Raji (cell line): ENCODE measurements around the gene DNASE1L2.

Experiments used
- POLR2A ChIP-seq: IDR thresholded peaks from 2 replicates; pipeline ENCODE4 v1.6.1; 2011; ENCODE audit warnings: low read depth, low read length, control low read depth; ENCODE audit not compliant: insufficient read depth

The DNASE1L2 gene

DNA sequence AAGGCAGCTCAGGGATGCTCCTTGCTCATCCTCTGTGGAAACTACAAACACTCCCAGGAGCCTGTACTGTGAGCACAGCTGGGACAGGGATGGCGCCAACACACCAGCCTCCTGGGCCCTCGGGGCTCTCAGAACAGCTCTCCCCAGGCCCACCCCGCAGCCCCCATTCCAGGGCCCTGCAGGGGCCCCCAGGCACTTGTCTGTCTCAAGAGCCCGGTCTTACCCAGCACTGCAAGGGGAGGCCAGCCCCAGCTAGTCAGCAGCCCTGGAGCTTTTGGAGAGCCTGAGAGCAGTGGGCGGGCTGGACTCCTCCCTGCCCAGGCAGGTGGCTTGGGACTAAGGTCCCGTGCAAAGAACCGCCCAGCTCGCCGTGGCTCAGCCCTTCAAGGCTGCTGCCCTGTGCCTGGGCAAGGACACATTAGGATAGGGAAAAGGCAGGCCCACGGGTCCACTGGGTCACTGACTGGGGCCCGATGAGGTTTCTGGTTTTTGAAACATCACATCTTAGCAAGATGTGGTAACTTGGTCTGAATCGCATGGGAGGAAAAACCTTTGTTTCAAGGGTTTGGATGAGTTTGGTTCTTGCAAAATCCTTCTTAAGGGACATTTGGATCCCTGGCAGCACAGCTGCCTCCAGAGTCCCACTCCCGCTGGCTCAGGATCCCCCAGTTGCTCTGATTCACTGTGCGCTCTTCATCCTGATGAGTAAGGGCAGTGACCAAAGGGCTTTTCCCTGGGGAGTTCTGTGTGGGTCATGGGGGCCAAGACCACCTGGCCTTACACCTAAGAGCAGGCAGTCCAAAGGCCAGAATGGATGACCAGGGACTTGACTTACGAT is 2.8 kb downstream of the DNASE1L2 start:
- no peak for TF ChIP-seq POLR2A

DNA sequence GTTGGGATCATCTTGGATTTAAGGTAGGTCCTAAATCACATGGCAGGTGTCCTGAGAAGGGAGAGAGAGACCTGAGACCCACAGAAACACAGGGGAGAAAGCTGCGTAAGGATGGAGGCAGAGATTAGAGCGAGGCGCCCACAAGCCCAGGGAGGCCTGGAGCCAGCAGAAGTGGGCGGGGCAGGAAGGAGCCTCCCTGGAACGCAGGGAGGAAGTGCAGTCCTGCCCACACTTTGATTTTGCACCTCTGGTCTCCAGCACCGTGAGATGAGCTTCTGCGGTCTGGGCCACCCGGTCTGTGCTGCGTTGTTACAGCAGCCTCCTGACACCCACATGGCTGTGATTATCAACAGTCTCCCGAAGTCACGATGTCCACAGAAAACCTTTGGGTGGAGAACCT is 6.4 kb downstream of the DNASE1L2 start:
- no peak for TF ChIP-seq POLR2A

DNA sequence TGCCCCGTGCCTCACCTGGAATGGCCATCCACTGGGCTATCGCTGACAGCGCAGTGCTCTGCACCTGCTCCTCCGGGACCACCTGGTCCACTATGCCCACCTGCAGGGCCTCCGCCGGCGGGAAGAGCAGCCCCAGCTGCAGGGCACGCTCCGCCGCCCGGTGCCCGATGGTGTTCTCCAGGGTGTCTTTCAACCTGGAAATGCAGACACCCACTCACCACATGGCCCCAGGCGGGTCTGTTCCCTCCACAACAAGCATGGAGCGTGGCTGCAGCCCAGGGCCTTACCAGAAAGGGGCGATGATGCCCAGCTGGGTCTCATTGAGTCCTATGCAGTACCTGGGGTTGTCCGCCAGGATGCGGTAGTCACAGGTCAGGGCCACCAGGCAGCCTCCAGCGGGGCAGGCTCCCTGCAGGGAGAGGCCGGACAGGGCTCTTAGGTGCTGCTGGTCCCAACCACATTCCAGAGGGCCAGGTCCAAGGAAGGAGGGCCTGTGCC is 6.8 kb downstream of the DNASE1L2 start:
- no peak for TF ChIP-seq POLR2A

DNA sequence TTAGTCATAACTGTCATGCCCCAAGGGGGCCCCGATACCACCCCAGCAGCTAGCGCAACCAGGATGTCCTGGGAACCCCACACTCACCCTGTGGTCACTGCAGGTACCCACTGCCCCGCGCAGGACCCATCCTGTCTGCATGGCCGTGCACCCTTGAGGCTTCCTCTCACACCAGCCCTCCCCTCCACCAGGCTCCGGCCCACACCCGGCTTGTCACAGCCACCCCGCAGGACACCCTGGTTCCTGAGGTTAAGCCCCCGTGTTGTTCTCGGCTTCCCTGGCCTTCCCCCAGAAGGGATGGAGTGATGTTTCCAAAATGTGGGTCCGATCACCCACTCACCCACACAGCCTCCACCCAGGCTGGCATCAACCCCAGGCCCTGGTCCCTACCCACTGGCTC is 7.5 kb downstream of the DNASE1L2 start:
- TF ChIP-seq POLR2A: 0 out of 2 replicates have a peak, but pooled peaks have one; percentile 13

DNA sequence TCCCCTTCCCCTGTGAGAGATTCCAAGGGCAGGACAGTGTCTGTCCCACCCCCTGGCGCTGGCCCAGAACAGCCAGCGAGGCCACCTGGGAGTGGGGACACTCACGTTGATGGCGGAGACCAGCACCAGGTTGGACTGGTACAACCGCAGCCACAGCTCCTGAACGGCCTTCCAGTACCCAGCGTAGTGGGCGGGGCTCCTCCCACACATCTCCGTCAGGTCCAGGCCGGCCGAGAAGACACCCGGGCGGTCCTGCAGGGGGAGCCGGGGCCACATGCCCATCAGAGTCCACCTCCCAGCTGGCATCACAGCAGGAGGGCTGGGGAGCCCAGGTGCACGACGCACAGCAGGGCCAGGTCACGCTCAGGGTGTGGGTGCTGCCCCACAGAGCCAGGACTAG is 8.1 kb downstream of the DNASE1L2 start:
- no peak for TF ChIP-seq POLR2A

DNA sequence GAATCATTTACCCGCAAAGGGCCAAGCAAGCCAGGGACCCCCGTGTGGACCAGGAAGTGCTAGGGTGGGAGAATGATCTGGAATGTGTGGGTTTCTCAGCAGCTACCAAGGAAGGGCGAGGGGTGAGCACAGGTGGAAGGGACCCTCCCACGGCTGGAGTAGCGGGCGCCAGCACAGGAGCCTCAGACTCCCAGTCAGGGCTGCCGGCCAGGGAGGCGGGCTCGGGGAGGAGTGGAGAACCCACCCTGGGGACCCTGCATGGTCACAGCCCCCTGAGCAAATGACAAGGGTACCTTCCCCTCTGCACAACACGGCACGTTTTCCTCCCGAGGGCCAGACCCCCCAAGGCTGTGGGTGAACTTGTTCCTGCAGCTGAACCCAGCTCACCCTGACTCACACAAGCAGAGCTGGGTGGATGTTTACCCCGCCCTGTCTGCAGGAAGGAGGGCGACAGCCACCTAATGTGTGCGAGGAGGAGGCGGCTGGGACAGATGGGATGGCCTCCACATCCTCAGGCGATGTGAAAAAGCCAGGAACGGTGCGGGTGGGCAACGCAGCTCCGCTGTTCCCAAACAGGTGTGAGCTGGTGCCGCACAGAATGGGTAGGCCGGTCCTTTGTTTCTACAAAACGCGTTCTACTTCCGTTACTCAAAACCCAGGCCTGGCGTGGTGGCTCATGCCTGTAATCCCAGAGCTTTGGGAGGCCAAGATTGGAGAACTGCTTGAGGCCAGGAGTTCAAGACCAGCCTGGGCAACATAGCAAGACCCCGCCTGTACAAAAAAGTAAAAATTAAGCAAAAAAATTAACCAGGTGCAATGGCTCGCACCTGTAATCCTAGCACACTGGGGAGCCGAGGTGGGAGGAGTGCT is 8.9 kb downstream of the DNASE1L2 start:
- no peak for TF ChIP-seq POLR2A

DNA sequence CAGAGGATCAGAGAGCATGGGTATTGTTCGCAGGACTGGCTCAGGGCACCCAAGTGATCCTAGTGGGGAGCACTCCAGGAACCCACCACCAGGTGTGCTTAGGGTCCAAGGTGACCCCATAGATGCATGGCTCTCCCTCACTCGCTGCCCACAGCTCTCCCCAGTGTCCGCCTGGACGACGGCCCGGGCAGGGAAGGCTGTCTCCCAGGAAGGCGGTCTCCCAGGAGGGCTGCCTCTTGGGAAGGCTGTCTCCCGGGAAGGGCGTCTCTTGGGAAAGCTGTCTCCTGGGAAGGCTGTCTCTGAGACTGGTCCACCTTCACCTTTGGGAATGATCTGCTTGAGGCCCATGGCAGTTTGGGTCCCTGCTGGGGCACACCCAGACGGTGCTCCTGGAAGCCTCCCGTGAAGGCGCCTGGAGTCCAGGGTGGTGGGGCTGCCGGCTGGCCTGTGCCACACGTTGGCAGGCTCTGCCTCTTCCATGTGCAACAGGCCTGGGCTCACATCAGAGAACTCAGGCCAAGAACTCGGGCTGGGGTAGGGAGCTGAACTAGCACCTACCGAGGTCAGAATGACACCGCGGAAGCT is 10.1 kb downstream of the DNASE1L2 start:
- TF ChIP-seq POLR2A: no peak

DNA sequence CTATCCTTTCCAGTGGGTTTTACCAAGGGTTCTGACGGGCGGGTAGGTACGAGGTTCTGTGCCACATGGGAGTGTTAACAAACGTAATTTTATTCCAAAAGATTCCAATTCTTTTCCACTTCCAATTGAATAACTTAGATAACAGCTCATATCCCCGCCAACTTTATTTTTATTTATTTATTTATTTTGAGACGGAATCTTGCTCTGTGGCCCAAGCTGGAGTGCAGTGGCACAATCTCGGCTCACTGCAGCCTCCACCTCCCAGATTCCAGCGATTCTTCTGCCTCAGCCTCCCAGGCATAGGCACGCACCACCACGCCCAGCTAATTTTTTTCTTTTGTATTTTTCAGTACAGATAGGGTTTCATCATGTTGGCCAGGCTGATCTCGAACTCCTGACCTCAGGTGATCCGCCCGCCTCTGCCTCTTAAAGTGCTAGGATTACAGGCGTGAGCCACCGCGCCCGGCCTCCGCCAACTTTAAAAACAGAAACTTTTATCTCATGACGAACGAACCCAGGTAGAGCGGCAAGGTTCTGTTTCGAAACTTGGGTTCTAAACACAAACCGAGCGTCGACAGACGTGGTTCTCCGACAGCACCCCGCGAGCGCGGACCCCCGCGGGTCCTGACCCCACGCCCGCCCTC is 14.5 kb downstream of the DNASE1L2 start:
- no peak for TF ChIP-seq POLR2A

DNA sequence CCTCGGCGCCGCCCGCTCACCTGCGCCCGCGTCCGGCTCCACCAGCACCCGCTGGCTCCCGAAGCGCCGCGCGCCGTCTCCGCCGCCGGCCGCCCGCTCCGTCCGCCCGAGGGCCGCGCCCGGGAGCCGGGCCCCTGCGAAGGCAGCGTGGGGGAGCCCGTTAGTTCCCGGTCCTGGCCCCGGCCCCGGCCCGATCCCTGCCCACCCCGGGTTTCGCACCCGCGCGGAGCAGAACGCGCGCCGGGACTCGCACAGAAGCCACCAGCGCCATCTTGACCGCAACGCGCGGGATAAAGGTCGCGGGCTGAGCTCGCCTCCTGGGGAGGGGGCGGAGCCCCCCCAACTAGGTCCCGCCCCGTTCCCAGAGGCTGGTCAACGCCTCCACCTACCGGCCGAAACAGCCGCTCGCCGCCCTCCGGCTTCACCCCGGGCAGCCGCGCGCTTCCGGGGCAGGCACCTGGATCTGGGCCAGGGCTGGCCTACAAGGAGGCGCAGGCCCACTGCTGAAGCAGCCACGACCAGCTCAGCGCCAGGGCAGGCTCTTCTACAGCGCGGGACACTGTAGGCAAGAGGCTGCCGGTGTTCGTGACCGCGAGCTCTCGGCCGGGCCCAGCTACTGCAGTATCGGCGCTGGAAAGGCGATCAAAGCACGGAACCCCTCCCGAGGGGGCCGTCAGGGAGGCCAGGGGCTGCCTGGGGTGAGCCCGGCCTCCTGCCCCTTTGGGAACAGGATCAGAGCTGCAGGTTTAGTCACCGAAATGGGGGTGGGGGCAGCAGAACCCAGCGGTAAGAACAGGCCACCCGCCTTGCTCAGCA is 15.3 kb downstream of the DNASE1L2 start, which contains the start of gene ECI1:
Gene ECI1 (minus strand): TSS at position 292 of the 816 bp plus-strand sequence. CDS start 21 bp downstream, at position 271.
- TF ChIP-seq POLR2A: peak; percentile 87

DNA sequence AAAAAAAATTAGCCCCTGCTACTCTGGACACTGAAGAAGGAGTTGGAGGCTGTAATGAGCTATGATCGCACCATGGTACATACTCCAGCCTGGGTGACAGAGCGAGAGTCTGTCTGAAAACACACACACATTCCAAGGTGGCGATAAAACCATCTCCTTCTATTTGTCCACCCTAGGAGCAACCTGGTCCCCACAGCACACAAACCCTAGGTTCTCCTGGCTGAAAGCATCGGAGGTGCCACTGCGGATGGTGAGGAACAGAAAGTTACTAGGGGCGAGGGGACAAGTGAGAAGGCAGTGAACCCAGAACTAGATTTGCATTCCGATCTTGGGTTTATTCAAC is 16.5 kb downstream of the DNASE1L2 start:
- TF ChIP-seq POLR2A: no peak

DNA sequence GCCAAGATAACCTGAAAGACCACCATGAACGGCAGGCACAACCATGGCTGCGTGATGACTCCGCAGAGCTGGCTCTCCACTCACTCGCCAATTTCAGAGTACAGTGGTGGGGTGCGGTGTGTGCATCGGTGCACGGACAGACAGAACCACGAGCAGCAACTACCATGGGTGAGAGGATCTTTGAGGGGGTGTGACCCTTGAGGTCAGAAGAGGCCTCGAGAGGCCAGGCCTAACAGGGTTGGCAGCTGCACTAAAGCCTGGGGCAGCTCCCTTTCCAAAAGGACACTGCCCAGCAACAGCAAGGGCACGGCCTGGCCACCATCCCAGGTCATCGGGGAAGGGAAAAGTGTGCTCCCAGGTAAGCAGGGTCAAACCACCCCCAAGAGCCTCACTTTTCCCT is 17.0 kb downstream of the DNASE1L2 start:
- no peak for TF ChIP-seq POLR2A

DNA sequence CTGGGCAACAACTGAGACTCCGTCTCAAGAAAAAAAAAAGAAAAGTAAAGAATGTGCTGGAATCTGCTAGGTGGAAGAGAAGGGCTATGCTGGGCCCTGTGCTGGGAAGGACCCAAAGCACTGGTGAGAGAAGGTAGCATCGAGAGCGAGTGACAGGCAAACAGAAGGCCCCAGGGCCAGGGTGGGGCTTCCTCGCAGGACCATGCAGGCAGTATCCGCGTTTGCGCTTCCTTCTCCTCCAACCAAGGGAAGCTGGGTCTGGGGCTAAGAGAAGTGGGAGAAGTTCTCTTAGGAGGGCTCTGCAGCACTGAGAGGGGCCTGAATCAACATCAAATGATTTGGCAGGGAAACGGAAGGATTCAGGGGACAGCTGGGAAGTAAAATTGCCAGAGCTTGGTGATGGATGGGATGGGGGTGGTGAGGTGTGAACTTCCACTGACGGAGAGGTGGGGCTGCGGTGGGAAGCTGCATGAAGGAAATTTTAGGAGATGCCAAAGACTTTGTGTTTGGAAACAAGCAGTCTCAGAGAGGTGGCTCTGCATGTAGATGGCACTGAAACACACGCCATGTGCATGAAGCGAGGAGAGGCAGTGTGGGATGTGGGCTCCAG is 20.4 kb downstream of the DNASE1L2 start:
- no peak for TF ChIP-seq POLR2A

DNA sequence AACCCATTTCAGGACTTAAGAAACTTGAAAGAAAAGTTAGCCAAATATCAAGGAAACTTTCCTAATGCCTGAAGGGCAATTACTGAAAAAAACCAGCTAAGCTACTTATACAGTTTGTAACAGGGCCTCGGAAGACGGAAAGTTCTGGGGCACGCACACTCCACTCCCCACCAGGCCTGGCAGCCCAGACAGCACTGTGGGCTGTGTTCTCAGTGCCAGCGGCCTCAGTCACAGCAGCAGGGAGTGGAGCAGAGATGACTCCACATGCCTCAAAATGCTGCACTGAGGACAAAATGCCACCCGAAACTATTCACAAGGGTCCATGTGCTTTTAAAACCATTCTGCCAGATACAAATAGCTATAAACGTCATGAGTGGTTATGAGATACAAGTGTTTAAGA is 21.5 kb downstream of the DNASE1L2 start:
- TF ChIP-seq POLR2A: no peak

DNA sequence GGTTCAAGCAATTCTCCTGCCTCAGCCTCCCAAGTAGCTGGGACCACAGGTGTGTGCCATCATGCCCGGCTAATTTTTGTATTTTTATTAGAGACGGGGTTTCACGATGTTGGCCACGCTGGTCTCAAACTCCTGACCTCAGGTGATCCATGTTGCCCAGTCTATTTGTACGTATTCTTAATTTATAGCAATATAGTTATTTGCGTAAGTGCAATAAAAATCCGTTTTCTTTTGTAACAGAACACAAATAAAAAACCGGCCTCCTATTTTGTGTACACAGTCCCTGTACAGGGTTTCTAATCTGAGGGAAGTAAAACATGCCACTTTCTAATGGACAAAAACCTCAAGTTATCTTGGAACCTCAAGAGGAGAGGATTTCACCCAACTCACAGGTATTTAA is 24.0 kb downstream of the DNASE1L2 start:
- TF ChIP-seq POLR2A: no peak
